ENCODE data around the gene CABCOCO1.

GRCh38 chr10:61621605-61622051 lies 41.1 kb upstream of the CABCOCO1 start:
- TF ChIP-seq POLR2A (IDR thresholded peaks at IDR 0.05; ENCODE audit: low read length) (no peak), GATA1 (IDR thresholded peaks at IDR 0.05; ENCODE audit: low read depth, low read length) (no peak)
